NCI-H2196 treated with DMSO at 0.1 percent for 48 hours (cell line): ENCODE measurements around the gene AVPI1.
"Not testable (repeated sequence)": the region's sequence is repeated elsewhere in the genome, so short reads cannot be mapped to it uniquely, and the experiment has no call there.

ENCODE experiments used
- DNase-seq: peaks from one replicate; lab custom pipeline; 2025; ENCODE audit not compliant: unreplicated experiment; lab: John Stamatoyannopoulos, UW

AVPI1 gene

DNA sequence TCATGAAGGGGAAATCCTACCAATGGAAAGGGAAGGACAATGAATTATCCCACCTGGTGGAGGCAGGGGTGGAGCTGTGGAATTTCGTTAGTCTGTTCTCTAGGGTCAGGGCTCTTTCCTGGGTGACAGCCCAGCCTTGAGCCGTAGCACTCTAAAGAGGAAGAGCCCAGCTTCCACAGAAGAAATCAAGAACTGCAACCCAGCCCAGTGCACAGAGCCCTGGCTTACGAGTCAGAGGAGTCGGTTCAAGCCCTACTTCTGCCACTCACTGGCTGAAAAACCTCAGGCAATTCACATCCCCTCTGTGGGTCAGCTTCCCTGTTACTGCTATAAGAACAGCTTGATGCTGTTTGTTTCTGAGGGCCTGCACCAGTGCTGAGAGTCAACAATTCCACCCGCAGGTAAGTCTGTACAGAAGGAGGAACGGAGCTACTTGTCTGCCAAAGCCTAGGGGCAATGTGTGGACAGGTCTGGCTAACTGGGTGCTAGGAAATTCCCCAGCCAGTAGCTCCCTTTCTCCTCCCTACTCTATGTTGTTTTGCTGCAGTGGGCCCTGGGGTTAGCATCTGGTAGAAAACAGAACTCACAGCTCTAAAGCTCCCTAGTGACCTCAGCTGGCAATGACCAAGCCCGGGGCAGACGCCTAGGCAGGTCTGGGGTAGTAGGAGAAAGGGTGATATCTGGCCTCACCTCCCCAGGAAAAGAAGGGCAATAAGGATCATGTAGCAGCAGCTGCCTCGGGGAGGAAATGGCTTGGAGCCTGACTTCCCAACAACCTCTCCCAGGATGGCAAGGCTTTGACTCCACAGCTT lies 3.3 kb downstream of the AVPI1 start:
- peak; percentile 34 for DNase-seq

DNA sequence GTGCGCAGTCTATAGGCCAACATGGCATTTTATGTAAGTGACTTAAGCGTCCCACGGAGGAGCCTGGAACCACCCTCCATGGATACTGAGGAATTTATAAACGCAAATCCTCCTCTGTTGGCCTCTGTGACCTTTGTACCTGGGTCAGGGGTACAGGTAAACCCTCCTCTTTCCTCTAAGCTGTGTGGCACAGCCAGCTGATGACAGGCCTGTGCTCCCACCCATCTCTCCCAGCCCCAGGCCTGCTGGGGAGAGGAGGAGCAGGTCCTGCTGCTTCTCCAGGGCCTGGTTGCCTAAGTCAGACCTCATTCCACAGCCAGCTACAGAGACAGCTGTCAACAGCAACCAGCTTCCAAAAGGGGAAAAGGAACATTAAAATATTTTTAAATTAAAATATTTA lies 5.0 kb downstream of the AVPI1 start:
- DNase-seq, result no peak

DNA sequence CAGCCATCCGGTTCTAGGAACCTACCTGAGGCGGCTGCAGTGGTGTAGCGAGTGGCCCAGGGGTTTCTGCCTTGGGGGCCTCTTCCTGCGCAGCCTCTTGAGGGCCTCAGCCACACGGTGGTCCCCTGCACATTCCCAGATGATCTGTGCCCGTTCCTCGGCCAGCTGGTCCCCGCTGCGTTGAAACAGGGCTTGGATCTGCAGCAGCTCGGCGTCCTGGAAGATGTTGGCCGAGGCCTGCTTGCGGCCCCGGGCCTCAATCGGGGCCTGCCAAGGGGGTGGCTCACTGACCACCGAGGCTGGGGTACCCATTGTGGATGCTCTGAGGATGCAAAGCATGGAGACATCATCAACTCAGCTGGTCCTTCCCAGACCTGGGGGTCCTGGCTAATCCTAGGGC lies 7.4 kb downstream of the AVPI1 start:
- no peak for DNase-seq

DNA sequence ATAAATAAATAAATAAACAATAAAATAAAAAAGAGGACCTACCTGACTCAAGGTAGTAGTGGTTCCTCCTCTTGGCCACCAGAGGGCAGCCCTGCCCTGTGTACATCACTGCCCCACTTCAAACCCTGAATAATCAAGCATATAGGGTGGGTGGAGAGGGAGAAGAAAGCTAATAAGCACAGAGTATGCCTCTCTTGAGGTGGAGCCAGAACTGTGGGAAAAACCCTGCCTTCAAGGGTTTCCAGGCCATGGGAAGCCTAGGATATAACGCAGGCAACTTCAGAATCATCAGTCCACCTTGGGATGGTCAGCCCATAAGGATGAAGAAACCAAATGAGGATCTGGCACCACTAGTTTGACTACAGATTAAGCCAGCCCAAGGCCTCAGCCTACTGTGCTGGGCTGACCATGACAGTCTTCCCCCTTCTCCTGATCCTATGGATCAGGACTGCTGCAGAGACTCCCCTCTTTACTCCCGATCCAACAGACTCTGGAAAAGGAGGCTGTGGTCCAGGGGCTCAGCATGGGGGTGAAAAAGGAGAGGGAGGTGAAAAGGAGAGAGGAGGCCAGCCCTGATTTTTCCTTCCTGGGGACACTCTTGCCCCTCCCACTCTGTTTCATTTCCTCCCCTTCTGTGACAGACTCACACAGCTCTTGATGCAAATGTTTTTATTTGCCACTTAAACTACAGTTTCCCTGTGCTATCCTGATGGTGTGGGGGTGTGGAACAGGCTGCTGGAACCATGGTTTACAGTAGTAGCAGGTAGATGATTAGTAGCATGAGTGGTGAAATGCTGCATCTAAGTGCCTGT lies 10.1 kb downstream of the AVPI1 start:
- DNase-seq, result peak; percentile 62

DNA sequence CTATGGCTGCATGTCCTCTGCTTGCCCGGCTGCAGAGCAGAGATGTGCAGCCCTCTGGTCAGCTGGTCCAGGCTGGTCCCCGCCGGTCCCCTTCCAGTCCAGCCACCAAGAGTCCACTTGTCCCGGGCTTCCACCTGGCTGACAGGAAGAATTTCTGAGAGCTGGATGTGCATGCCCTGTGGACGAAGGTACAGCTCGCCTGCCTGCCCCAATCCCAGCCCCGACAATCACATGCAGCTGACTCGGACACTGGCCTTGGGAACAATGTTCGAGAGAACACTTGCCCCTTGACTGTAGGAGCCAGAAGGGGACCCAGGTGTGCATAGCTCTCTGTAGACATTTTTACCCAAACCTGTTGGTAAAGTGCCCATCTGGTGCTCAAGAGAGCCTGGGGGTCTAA lies 11.8 kb downstream of the AVPI1 start:
- no peak for DNase-seq

DNA sequence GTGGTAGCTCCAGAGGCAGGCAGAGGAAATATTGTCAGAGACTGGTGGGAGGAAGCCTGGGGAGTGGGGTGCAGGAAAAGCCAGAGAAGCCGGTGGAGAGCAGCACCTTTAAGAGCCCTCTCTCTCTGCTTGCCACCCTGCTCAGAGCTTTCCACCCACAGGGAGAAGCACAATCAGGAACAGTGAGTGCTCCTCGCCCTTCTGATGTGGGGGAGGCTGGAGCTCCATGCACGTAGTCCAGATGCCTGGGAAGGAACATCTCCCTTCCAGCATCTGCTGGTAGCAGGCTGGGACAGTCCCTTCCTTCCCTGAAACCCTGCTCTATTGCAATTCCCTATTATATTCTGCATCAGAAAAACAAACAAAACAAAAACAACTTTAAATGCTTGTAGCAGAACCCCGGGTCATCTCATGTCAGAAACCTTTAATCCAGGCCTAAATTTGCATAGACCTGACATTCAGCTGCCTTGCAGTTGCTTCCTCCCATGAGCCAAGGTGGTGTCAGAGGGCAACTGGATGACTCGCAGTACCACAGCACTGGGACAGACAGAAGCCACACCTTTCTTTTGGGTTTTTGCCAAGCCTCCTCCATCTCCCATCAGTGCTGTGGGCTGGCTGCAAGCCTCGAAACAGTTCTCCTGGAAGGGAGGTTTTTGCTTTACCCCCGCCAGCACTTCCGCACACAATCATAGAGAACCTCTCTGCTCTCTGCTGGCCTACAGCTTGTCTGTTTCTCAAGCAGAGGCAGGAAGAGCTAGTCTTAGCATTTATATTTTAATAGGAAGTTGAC lies 13.1 kb downstream of the AVPI1 start:
- peak; percentile 48 for DNase-seq

DNA sequence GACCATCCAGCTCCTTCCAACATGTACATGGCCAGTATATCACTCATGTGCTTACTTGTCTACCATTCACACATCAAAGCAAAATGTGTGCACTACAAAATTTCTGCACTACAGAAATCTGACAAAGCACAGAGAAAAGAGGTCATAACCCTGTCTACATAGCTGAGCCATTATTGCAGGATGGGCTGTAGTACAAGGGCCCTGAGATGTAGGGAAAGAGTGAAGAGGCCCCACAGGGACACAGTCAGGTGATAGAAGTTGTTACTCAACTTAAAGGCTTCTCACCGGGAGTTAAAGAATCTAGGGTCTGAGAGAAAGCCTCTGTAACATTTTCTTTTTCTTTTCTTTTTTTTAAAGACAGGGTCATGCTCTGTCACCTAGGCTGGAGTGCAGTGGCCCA lies 17.5 kb downstream of the AVPI1 start:
- DNase-seq, result no peak

DNA sequence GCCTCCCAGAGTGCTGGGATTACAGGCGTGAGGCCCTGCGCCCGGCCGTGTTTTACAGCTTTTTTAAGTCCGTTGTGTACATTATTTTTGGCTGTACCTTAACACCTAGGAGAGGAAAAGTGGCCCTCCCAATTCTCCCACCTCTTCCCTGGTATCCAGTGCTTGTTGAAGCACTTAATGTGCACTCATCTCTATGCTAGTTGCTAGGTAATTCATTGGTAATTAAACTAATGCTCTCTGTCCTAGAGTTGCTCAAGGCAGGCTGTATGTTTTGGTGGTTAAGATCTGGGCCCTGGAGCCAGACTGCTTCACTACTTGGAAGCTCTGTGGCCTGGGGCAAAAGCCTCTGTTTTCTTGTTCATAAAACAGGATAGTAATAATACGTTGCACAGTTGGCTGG lies 19.6 kb downstream of the AVPI1 start:
- no peak for DNase-seq

DNA sequence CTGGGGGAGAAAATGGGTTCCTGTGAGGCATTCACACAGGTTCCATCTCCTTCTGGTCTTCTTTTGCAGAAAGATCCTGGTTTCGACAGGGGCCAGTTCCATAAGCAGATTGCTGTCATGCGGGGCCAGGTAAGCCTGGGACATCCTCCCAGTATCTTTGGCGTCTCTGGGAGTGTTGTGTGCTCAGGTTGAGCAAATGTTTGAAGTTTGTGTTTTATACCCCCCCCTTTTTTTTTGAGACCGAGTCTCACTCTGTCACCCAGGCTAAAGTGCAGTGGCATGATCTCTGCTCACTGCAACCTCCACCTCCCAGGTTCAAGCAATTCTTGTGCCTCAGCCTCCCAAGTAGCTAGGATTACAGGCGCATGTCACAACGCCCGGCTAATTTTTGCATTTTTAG lies 20.0 kb downstream of the AVPI1 start:
- DNase-seq, result no peak

DNA sequence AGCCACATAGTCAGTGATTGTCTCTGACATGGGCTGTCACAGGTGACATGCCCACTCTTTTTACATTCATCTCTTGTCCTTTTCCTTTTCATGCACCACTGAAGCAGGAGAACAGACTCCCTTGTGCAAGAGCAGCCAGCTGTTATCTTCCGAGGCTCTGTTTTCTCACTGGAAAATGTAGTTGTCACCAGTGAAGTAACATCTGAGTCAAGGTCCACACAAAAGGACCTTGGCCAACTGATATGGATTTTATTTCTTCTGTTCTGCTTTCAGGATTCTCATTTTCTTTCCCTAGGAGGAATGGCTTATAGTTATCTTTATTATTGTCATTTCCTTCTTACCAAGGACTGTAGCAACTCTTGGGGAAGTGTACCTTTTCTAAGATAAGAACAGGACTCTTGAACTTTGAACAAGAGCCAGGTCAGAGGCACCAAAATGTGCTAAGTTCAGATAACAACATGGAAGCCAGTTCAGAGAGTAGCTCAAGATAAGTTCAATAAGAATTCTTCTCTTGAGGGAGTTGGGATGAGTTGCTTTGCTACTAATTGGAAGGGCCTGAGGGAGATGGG lies 22.7 kb downstream of the AVPI1 start:
- no peak for DNase-seq

DNA sequence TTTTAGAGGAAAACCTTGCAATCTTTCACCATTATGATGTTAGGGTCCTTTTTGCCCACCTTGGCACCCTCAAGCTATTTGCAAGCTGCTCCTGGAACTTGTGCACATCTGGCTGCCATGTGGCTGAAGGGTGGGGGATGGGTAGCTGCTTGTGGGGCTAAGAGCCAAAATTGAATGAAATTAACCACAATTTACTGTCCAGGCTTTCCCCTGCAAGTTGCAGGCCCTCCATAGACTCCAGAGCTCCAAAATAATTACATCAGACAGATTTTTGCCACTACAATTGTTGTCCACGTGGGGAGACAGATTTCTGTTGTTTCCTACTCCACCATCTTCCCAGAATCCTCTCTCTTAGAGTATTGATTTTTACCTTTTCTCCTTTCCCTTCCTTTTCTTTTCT lies 27.5 kb downstream of the AVPI1 start:
- no peak for DNase-seq

DNA sequence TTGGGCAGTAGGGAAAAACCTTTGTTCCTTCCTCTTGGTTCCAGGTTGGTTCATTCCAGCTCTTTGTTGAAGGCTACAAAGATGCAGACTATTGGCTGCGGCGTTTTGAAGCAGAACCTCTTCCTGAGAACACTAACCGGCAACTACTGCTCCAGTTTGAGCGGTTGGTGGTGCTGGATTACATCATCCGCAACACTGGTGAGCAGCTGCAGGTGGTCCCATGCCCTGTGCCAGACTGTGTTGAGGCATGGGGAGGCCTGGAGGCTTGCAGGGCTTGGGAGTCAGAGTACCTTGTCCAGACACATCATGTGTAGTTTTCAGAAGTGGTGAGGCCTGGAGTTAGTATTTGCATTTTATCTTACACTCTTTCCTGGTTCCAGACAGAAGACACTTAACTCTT lies 30.3 kb downstream of the AVPI1 start:
- DNase-seq, result no peak

DNA sequence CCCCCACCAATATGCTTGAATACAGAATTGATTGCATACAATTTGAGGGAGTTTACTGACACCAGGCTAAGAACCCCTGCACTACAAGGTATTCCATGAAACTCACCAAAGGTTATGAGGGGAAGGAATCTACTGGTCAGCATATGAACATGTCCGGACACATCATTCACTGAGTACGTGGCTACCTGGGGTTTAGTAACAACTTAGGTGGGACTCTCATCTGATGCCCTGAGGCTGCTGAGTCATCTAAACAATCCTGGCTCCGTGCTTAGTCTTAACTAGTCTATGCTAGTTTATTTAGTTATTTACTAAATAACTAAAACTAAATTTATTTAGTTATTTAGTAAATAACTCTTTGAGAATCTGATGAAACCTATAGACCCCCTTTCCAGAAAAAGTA lies 35.3 kb downstream of the AVPI1 start:
- no peak for DNase-seq

DNA sequence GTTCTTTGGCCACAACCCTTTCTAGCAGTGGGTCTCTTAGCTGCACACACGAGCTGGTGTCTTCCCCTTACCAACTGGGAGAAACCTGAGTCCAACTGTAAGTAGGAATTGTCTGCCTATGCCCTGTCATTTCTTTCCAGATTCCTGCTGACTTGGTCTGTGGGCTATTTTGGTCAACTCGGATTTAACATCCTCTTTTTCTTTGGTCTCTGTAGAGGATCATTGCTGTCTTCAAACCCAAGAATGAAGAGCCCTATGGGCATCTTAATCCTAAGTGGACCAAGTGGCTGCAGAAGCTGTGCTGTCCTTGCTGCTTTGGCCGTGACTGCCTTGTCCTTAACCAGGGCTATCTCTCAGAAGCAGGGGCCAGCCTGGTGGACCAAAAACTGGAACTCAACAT lies 36.3 kb downstream of the AVPI1 start:
- DNase-seq, result no peak

DNA sequence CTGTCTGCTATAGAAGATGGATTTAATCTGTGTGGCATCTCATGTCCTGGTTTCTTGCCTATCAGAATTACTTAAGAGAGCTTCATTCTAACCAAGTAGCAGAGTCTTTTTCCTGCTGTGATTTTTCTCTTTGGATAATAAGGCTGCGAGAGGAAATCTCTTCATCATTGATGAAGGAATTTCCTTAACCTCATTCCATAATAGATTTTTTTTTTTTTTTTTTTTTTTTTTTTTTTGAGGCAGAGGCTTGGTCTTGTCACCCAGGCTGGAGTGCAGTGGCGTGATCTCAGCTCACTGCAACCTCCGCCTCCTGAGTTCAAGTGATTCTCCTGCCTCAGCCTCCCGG lies 37.7 kb downstream of the AVPI1 start:
- not testable (repeated sequence) for DNase-seq

DNA sequence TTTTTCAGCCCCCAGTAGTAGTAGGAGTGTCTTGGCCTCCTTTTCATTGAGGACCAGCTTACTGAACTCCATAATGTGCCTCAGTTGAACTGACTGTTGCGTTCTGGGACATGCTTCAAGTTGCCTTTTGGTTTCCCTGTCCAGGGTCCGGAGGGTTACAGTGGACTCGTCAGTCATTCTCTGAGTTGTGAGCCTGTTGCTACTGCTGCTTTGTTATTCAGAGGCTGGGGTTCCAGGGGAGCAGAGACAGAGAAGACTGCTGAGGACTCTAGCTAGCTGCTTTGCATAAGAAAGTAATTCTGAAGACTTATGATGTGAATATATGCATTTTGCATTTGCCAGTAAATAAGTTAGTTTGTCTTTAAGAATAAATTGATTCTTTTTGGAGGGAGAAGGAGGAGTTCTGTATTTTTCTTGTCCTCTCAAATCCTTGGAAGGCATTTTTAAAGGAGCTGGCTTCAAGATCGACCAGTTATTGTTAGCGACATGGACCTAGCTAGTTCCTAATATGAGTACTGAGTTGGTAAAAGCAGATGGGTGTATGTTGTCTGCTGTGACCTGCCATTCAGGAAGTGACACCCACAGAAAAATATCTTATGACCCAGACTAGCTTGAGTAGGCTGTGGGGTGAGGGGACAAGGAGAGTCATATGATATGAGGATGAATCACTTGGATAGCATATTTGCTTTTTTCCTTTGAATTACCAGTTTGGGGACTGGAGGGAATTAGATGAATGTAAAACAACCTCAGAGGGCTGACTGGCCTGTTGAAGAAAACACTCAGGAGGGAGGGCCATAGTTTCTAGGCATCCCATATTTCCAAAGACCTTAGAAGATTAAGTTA lies 38.3 kb downstream of the AVPI1 start:
- DNase-seq, result peak; percentile 16

DNA sequence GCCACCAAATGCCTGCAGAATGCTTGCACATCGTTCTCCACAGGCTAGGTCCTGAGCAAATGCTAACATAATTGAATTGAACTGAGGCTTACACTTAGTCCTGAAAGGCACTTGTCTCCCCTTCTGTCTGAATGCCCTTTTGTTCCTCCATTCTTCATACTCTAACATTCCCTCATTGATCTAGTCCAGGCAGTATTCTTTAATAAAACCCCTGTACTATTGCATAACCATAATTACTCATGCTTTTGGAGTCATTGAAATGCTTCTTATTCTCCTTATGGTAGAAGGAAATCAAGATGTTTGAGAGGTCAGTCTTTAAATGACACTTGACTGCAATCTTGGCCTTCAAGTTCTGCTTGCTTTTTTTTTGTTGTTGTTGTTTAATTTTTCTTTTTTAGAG lies 39.5 kb downstream of the AVPI1 start:
- no peak for DNase-seq

DNA sequence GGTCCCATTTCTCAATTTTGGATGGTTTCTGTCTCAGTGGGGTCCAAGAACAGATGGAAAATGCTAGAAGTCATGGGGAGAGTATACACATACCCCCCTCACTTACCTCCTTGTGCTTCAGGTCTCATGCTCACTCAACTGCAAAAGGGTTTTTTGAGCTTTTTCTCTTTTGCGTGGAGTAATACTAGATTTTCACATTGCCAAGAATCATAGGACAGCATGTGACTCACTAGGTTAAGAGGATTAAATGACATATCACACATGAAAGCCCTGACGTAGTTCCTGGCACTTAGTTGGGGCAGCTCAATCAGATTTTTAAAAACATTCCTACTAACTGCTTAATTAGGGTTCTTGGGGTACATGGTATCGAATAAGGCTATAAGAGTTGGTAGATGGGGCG lies 42.1 kb downstream of the AVPI1 start:
- no peak for DNase-seq

DNA sequence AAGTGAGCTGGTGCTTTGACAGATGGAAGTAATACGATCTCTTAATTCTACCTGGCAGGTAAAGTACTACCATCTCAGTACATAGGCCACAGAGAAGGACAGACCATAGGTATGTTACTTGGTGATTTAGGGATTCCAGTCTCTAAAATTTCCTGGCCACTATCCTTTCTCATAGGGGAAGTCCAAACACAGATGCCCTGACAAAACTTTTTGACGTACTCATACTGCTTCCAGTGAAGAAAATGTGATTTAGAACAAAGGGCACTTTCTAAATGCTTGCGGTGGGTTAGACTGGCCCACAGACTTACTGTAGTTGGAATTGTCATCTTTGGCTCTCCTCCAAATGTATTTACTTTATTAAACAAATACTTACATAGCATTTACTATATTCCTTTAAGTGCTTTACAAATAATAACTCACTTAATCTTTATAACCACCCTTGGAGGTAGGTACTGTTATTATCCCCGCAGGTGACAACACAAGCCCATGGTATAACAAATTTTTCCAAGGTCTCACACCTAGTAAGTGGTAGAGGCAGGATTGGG lies 43.5 kb downstream of the AVPI1 start:
- DNase-seq, result no peak

DNA sequence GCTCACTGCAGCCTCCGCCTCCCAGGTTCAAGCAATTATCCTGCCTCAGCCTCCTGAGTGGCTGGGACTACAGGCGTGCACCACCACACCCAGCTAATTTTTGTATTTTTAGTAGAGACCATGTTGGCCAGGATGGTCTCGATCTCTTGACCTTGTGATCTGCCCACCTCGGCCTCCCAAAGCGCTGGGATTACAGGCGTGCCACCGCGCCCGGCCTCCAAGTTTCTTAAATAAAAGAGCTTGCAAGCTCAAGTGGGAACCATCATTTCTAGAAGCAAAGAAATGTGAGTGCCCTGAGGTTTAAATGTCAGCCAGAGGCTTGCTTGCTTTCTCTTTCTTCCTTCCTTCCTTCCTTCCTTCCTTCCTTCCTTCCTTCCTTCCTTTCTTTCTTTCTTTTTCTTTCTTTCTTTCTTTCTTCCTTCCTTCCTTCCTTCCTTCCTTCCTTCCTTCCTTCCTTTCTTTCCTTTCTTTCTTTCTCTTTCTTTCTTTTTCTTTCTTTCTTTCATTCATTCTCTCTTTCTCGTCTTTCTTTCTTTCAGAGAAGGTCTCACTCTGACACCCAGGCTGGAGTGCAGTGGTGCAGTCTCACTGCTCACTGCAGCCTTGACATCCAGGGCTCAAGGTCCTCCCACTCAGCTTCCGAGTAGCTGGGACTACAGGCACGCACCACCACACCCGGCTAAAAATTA lies 44.4 kb downstream of the AVPI1 start:
- not testable (repeated sequence) for DNase-seq
